Measurements from ENCODE around the gene FAM120B.

The FAM120B gene

DNA sequence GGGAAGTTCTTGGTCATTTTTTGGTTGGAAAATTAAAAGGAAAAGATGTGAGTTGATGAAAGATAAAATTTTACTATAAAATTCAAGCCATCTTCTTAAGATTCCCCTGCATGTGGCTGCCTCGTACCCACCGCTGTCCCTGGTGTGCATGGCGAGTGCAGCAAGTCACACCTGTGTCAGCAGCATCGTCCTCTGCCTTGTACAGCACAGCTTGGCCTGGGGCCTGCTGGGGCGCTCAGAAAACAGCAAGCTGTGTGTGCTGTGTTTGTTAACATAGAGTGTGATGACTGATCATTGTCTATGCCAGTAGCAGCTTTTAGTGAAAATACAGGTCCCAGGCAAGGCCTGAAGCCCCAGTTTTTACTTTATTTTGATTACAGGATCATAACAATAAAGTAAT is 56.7 kb downstream of the FAM120B start:
- no peak for DNase-seq

DNA sequence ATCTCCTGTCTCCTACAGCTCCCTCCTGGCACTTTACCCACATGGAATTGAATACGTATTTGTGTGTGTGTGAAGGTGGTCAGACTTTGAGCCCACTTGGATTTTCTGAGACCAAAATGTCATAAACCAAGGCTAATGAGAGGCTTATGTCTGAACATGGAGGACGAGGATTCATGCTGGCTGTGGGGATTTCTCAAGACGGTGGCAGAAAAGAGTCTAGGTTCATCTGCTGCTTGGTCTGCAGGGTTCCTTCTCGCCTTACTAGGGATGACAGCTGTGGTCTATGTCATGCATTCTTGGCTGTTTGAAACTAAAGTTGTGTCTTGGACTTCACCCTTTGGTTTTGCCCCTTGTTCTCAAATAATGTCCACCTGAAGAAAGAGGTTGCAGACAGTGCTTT is 58.6 kb downstream of the FAM120B start:
- DNase-seq = no peak

DNA sequence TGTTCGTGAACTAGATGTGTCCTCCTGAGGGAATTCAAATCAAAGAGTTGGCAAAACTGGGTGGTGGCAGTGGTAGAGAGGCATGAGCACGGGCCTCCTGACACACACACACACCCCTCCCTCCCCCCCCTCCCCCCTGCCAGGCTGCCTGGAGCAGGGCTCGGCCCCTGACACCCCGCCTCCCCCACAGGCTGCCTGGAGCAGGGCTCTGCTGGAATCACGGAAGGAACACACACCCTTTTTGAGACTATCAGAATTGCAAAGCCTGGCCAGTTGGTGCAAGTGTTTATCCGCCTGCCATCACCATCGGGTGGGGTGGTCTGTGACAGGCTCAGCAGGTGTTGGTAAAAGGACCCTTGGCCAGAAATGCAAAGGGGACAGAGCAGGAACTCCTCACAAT is 59.0 kb downstream of the FAM120B start:
- no peak for DNase-seq

DNA sequence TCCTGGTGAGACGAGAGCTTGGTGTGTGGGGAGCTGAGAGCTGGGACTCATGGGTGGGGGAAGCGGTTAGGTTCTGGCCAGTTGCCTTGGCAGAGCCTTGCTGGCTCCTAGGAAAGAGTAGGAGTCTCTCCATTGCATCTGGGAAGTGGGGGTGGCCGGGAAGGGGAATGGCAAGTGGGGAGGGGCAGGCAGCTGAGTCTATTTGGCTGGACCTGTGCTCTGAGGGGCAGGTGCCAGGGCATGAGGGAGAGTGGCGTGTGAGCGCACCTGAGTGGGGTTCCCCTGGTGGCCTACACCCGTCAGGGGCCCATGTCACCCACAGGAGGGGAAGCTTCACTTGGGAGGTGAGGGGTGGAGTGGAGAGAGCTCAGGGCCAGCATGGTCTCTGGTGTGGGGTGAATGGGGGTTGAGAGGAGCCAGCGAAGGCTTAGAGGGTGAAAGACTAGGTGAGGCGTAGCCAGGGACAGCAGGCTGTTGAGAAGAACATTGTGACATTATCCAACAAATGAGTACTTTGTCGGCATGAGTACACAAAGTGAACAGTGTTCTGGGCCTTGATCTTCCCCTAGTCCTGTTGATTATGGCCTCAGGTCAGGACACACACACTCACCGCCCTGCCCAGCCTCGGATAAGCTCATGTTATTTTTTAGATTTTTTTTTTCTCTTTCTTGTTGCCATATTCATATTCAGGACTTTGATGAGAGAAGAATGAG is 59.8 kb downstream of the FAM120B start:
- no peak for DNase-seq

DNA sequence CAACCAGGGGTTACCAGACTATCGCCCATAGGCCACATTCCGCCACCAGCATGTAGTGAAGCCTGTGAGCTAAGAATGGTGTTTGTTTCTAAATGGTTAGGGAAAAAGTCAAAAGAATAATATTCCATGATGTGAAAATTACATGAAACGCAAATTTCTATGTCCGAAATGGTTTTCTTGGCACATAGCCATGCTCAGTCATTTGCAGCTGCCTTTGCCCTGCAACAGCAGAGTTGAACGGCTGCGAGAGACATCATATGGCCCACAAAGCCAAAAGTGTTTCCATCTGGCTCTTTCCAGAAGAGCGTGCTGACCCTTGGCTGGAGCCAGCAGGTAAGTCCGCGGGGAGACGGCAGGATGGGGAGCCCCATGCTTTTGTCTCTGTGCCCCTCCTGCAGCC is 60.7 kb downstream of the FAM120B start:
- no peak for DNase-seq

DNA sequence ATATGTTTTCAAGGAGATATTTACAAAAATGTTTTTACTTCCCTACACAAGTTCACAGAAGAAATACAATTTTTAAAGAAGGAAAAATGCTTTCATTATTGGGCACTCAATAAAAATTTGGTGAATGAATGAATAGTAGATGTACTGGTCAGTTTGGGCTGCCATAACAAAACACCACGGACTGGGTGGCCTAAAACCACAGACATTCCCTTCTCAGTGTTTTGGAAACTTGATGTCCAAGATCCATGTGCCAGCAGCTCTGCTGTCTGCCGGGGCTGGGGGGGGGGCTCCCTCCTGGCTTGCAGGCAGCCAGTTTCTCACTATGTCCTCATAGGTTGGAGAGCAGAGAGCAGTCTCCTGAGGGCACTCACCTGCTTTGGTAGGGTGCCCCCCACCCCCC is 62.0 kb downstream of the FAM120B start:
- no peak for DNase-seq

DNA sequence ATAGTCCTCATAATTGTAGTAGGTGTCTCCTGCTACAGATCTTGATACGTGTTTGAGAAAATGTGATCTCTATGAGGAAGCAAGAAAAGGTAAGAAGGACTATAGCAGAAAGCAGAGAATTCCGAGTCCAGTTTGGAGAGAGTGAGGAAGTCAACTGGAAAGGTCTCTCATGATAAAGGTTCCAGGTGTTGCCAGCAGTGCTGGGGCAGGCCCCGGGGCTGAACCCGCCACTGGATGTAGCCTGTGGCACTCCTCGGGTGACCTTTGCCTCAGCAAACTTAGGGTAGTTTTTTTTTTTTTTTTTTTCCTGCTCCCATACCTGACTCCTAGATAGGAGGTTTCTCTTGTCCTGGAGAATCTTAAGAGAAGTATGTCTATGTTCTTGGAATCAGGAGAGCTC is 62.8 kb downstream of the FAM120B start:
- DNase-seq = no peak

DNA sequence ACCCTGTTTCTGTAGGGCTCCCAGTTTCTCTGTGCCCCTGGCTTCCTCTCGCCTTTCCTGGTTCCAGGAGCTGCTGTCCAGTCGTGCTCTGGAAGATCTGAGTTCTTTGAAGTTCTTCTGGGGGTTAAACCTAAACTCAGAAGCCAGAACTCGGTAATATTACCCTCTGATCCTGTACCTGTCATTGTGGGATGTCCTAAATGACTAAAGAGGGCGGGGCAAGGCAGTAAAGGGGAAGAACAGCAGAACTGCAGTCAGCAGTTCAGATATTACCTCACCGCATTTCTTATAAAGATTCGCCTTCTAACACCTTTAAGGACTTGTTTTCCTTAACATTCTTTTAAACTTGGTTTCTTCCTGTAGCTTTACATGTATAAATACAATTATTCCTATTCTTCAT is 63.9 kb downstream of the FAM120B start:
- no peak for DNase-seq

DNA sequence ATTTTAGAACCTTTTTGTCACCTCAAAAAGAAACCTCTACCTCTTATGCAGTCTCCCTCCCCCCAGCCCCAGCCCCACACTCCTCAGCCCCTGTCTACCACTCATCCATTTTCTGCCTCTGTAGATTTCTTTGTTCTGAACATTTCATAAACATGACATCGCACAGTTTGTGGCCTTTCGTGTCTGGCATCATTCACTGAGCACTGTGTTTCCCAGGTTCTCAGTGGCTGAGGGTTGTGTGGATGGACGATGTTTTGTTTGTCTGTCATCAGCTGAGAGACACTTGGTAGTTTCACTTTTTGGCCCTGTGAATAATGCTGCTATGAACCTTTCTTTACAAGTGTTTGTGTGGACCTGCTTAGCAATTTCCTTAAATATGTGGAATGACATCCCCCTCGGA is 64.5 kb downstream of the FAM120B start:
- DNase-seq = no peak

DNA sequence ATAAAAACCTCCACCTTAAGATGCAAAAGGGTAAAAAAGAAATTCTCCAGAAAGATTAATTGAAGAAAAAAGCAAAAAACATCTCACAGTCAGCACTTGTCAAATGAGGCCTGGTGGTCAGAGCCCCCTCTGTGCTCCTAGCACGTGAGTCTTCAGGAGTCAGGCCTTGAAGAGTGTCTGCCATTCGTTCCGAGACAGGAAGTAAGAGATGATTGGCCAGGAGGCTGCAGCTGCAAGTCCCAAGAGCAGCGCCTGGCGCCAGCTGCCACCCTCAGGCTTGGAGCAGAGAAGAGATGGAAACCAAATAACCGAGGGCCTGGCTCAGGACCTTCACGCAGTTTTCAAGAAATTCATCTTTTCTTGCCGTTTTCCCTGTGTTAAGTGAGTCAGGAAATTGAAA is 65.0 kb downstream of the FAM120B start:
- DNase-seq = no peak

DNA sequence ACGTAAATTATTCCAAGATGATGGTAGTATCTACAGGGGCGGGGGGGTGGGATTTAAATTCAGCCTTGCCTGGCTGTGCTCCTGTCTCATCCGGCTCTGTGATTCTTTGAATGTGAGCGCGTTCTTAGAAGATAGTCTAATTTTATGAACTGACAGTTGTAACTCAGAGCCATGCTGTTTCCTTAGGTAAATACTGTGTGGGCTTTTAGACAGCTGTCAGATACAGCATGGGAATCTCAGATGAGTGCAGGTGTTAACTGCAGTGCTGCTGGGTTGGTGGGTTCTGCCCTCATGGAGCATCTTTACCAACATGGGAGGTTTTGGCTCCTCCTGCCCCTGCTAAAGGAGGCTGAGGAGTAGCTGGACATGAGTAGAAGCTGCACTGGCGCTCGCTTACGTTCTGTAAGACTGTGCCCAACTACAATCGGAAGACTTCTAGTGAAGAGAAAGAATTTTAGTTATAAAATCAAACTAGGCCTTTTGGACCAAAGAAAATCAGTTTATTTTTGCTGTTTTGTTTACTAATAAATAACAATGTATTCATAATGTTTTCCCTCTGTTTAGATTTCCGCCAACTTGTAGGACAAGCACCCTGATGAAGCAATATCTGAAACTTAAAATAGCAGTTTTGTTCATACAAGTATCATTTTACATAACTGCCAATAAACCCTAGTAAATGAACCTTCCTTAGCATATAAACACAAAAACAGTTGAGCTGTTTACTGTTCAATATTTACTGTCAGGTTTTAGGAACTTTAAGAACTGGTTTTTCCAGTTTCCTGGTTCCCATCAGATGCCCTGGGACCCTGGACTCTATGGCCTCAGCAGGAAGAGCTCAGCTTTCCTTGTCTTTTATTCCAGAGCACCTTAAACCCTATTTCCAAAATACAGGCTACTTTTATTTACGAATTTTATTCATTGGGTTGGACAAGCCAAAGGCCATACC is 66.1 kb downstream of the FAM120B start:
- no peak for DNase-seq

DNA sequence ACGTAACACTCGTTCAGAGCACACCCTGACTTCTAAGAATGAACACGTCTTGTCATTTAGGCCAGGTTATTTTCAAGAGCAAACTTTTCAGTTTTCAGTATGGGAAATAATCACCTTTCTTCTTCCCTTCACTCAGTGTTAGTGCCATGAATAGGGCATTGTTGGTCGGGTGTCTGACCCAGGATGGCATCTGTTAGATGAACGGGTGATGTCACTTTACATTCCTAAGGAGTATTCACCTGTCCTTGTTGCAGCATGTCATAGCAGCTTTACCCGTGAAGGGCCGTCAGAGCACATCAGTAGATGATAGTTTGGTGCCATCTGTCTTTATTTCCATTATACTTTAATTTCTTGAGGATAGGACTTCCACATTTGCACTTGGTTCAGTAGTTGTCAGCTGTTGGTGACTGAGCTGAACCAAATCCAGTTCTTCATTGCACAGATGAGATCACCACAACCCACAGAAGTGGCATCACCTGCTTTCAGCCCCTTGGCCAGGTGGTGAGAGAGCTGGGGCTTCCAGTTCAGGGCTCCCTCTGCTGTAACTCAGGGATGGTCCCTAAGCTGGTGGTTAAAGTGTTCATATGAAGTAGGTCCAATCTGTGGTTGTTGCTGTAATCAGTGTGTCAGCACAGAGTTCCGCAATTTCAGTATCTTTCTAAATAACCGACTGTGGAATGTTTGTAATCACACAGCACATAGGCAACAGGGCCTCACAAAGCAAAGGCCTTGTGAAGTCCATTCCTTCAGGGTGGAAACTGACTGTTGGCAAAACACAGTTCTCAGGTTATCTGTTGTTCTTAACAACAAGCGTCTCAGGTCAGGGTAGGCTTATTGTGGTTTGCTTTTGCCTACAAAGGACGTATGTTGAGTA is 68.2 kb downstream of the FAM120B start:
- DNase-seq = no peak

DNA sequence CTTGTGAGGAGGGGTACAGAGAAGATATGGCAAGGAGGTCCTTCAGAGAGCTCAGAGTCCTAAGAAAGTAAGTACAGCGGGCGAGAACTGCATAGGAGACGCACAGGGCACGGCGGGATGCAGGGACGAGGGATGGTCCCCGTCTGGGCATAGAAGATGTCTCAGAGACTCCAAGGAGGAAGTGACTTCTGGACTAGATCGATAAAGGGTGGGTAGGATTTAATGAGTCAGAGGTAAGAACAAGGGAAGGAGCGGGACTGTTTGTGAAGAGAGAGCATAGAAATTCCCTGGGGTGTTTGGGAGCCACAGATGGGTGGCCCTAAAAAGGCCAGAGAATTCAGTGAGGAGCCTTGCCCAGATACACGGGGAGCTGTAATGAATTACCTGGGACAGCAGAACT is 69.1 kb downstream of the FAM120B start:
- DNase-seq = no peak

DNA sequence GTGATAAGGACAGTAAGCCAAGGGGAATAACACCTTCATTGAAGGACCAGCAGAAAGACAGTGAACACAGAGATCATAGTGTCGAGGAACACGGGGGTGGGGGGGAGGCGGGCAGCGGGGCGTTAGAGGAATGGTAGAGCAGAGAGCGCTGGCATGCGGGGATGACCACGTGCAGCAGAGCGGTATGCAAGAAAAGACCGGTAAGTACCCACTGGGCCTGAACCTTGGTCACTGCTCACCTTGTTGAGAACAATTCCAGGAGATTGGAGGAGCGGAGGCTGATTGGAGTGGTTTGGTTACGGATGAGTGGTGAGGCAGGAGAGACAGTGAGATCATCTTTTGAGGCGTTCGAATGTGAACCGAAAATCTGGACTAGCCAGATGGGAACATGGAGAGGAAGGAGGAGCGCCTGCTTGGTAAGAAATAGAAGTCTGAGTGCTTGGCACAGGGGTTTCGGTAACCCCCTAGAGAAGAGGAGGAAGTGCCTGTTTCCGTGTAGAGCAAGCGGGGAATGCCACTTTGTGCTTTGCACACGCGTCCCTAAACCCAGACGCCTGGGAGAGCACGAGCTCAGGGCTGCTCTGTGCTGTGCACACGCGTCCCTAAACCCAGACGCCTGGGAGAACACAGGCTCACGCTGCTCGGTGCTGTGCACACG is 70.0 kb downstream of the FAM120B start:
- DNase-seq = no peak

DNA sequence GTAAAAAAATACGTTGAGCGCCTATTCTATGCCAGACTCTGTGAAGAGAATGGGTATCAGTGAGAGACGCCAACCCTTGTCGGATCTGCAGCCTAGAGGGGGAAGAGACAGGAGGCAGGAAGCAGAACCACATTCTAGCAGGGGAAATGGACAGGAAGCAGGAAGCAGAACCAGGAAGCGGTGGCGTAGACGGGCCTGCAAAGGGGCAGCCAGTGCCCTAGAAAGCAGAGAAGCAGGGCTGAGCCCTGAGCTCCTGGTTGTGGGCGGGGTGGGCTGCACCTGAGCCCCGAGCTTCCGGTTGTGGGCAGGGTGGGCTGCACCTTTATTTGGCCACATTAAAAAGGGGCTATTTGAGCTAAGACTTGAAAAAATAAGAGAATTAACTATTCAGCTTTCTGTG is 71.9 kb downstream of the FAM120B start:
- no peak for DNase-seq

DNA sequence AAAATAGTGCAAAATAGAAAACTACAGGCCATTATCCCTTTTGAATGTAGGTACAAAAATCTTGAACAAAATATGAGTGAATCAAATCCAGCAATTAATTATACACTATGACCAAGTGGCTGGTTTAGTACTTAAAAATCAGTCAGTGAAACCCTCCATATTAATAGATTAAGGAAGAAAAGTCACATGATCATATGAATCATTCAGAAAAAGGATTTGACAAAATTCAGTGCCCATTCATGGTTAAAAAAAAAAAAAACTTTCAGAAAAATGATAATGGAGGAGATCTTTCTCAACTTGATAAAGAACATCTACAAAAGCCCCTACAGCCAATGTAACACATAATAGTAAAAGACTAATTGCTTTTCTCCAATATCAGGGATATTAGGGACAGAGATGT is 75.0 kb downstream of the FAM120B start:
- DNase-seq = no peak

DNA sequence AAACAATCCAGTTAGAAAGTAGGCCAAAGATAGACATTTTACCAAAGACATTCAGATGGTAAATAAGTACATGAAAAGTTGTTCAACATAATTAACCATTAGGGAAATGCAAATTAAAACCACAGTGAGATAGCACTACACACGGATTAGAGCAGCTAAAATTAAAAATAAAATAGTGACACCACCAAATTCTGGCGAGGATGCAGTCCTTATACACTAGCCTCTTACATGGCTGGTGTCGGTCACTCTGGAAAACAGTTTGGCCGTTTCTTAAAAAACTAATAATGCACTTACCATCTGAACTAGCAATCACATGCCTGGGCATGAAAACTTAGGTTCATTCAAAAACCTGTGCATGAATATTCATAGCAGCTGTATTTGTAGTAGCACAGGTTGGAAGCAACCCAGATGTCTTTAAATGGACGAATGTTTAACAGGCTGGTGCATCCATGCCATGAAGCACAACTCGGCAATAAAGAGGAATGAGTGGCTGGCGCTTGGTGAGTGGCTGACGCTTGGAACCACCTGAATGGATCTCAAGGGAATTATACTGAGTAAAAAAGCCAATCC is 77.0 kb downstream of the FAM120B start:
- no peak for DNase-seq

DNA sequence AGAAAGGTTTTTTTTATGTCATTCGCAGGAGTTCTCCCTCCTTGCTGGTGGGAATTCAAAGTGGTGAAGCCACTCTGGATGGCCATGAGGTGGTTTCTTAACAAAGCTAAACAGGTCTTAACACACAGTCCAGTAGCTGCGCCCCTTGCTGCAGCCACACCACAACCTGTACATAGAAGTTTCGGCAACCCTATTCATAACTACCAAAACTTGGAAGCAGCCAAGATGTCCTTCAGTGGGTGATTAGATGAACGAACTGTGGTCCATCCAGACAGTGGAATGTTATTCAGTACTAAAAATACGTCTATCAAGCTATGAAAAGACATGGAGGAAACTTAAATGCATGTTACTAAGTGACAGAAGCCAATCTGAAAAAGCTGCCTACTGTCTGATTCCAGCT is 78.9 kb downstream of the FAM120B start:
- no peak for DNase-seq

DNA sequence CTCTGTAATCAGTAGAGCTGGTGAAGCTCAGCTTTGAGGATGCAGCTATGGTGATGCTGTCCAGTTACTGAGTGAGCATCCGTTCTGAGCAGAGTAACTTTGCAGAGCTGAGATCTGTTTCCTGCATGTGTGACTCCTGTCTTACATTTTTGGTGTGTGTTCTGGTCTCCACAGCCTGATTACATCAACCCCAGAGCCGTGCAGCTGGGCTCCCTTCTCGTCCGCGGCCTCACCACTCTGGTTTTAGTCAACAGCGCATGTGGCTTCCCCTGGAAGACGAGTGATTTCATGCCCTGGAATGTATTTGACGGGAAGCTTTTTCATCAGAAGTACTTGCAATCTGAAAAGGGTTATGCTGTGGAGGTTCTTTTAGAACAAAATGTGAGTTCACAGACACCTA is 81.6 kb downstream of the FAM120B start:
- no peak for DNase-seq

DNA sequence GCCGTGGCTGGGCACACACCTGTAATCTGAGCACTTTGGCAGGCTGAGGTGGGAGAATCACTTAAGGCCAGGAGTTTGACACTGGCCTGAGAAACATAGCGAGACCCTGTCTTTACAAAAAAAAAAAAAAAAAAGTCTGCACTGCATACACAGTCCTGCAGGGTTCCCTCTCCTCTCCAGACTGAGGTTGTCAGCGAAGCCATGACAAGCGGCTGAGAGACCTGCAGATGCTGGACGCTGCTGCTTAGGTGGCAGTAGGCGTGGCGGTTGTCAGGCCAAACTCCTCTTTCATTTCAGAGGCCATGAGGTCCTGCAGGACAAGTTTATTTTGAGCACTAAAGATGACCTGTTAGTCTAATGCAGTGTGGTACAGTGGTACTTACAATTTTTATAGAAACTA is 86.5 kb downstream of the FAM120B start:
- no peak for DNase-seq

DNA sequence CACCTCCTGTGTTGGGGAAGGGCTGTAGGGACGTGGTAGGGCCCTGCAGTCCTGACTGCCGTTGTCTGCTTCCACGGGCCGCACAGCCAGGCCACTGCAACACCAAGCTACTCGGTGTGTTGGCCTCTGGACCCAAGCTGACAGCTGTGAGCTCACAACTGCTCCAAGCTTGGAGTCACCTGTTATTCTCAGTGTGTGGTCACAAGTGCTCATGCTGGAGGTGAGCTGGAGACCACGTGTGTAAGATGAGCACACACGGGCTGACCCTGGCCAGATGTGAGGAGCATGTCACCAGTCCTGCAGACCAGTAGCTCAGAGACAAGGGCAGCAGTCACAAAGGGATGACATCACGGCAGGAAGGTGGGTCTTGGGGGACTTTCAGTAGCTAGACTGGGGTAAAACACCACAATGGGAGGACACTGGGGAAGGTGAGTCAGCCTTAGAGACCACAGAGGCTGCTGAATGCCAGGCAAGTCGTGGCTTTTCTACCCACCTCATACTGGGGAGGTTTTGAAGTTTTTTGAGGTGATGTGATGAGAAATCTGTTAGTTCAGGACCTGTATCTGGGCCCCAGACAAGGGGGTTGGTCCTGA is 87.3 kb downstream of the FAM120B start:
- no peak for DNase-seq

DNA sequence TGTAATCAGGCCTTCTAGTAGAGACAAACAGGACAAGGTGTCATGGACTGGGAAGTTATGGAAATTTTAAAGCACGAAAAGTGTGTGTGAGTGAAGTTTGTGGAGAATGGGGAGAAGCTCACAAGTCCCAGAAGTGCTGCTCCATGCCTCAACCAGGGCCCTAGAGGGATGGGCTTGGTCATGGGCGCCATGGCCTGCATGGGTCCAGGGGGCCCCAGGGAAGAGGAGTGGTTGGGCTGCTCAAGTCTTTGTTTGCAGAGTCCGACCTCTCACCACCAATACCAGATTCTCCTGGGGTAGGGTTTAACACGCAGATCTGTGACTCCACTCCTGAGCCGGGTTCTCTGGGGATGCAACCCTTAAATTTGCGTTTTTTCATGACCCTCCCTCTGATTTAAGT is 88.4 kb downstream of the FAM120B start:
- DNase-seq = no peak
